Measurements from ENCODE around the gene PDE8A.

PDE8A gene

GRCh38 chr15:85000189-85000864 lies 18.7 kb downstream of the PDE8A start:
- no peak for TF ChIP-seq CTCF (IDR thresholded peaks at IDR 0.05)

- no peak for TF ChIP-seq CTCF (IDR thresholded peaks at IDR 0.05)
Observed at GRCh38 chr15:85000937-85001336, 19.3 kb downstream of the PDE8A start.

- no peak for TF ChIP-seq CTCF (IDR thresholded peaks at IDR 0.05)
Observed at GRCh38 chr15:85002517-85002916, 20.9 kb downstream of the PDE8A start.

- TF ChIP-seq CTCF (IDR thresholded peaks at IDR 0.05), result no peak
Observed at GRCh38 chr15:85003593-85004312, 22.1 kb downstream of the PDE8A start.

GRCh38 chr15:85004550-85004949 lies 22.9 kb downstream of the PDE8A start:
- no peak for TF ChIP-seq CTCF (IDR thresholded peaks at IDR 0.05)

GRCh38 chr15:85005319-85005718 lies 23.7 kb downstream of the PDE8A start:
- no peak for TF ChIP-seq CTCF (IDR thresholded peaks at IDR 0.05)

GRCh38 chr15:85005746-85006145 lies 24.1 kb downstream of the PDE8A start:
- no peak for TF ChIP-seq CTCF (IDR thresholded peaks at IDR 0.05)
